ENCODE measurements around the gene MYO15A. TPM values are rescaled to one million over a fixed set of nuclear protein-coding genes. Genes with fewer than 3 reads are reported as not detected.
A peak's percentile ranks its signal among the peaks of the same experiment; 100 is the strongest.

Gene MYO15A
- total RNA-seq, 1 experiment from 2014 or later = 2.8 TPM

- ChIA-PET RAD21 (ENCODE audit: low non-redundant PET in 1 of 2, low total read pairs in 2 of 2, uncharacterized antibody in 2 of 2, unreplicated experiment in 2 of 2) (no interaction called here), POLR2A (no interaction called here), CTCF (no interaction called here)
- H3K4me2 ChIP-seq (ENCODE audit: low read length) = no peak overlapping the region
- H3K4me3 ChIP-seq (replicated peaks in 1 of 2; ENCODE audit: low read depth in 1 of 2, low read length in 2 of 2) = no peak overlapping the region
- H3K9ac ChIP-seq (ENCODE audit: low read length) = no peak overlapping the region
- H3K27me3 ChIP-seq (ENCODE audit: insufficient read depth, low read length) = no peaks in the 10 kb centered on the region
- peaks cover 21% of the 10 kb centered on the region for H3K79me2 ChIP-seq (ENCODE audit: insufficient read depth, low read length)
- no peak overlapping the region for H3K27ac ChIP-seq (ENCODE audit: low read depth, low read length)
- DNase-seq (ENCODE audit: low read depth, low spot score) = peak; percentile 27
- no peaks in the 10 kb centered on the region for H3K9me2 ChIP-seq (ENCODE audit: insufficient read depth)
- BruUV-seq (replicated peaks) = no TSS peak
- H3K9me3 ChIP-seq (ENCODE audit: control insufficient read depth in 1 of 2, insufficient read depth in 1 of 2, low read depth in 1 of 2, low read length in 2 of 2) = no peaks in the 10 kb centered on the region
- peak; percentile 86 for ATAC-seq
- intact Hi-C loops (cut with micrococcal nuclease) = no loop called here
- no peak overlapping the region for H2AFZ ChIP-seq (ENCODE audit: low read depth, low read length, poor library complexity, severe bottlenecking)
- H3K4me1 ChIP-seq (ENCODE audit: control insufficient read depth in 1 of 2, insufficient read depth in 2 of 2, low read length in 2 of 2) = peaks cover 1 to 9% of the 10 kb centered on the region in 2 experiments; a peak in 3 of 4 replicates
- H3K36me3 ChIP-seq (ENCODE audit: control insufficient read depth in 1 of 2, insufficient read depth in 2 of 2, low read length in 2 of 2) = peaks cover 17 to 24% of the 10 kb centered on the region in 2 experiments; a peak in 3 of 4 replicates
- no peaks in the 10 kb centered on the region for H4K20me1 ChIP-seq (ENCODE audit: insufficient read depth)
- TF ChIP-seq ELF1 (IDR thresholded peaks at IDR 0.05; ENCODE audit: borderline replicate concordance, low read depth) (no peak), POLR2AphosphoS5 (IDR thresholded peaks at IDR 0.05; ENCODE audit: low read depth, low read length) (no peak), CTCF (IDR thresholded peaks at IDR 0.05 in 2 of 3, conservative IDR thresholded peaks at IDR 0.05 in 1 of 3; ENCODE audit: borderline replicate concordance in 1 of 3, insufficient read depth in 1 of 3, low read depth in 2 of 3, low read length in 2 of 3) (peak in 2 of 3 experiments; percentile 64 to 65; a peak in 4 of 6 replicates)
These were observed 14.7 kb upstream of the MYO15A start for GRCh38 chr17:18093616-18094408.

GRCh38 chr17:18094409-18094807 lies 14.1 kb upstream of the MYO15A start:
- CTCF ChIA-PET = no interaction called here
- POLR2A ChIA-PET = no interaction called here
- TF ChIP-seq POLR2AphosphoS5 (IDR thresholded peaks at IDR 0.05; ENCODE audit: low read depth, low read length) = no peak
- no peak for TF ChIP-seq SRF (IDR thresholded peaks at IDR 0.05; ENCODE audit: low read depth)
- TF ChIP-seq FOSL1 (IDR thresholded peaks at IDR 0.05; ENCODE audit: low read depth) = no peak
- TF ChIP-seq POLR2A (IDR thresholded peaks at IDR 0.05; ENCODE audit: borderline replicate concordance, extremely low read depth, insufficient read depth, insufficient read length) = no peak
- TF ChIP-seq SP1 (IDR thresholded peaks at IDR 0.05; ENCODE audit: low read depth) = no peak
- no peak for TF ChIP-seq ATF3 (IDR thresholded peaks at IDR 0.05)
- TF ChIP-seq MAX (IDR thresholded peaks at IDR 0.05) = no peak
- no peak for TF ChIP-seq TCF7L2 (IDR thresholded peaks at IDR 0.05; ENCODE audit: borderline replicate concordance, extremely low read depth, insufficient read depth, insufficient read length)
- TF ChIP-seq EZH2 (IDR thresholded peaks at IDR 0.05) = no peak
- no peak for TF ChIP-seq ZBTB33 (IDR thresholded peaks at IDR 0.05; ENCODE audit: extremely low read depth, insufficient replicate concordance, low read length)
- no peak for TF ChIP-seq ZFX (IDR thresholded peaks at IDR 0.05)

More at GRCh38 chr17:18094409-18094807, 14.1 kb upstream of the MYO15A start:
- RAD21 ChIA-PET (ENCODE audit: low non-redundant PET in 1 of 2, low total read pairs in 2 of 2, uncharacterized antibody in 2 of 2, unreplicated experiment in 2 of 2) = no interaction called here
- no peak overlapping the region for H3K4me2 ChIP-seq (ENCODE audit: low read length)
- DNase-seq (ENCODE audit: low read depth, low spot score) (no peak), ATAC-seq (peak; percentile 10; the same call in 1 of the 2 replicates)
- no peaks in the 10 kb centered on the region for H3K9me3 ChIP-seq (ENCODE audit: control insufficient read depth in 1 of 2, insufficient read depth in 1 of 2, low read depth in 1 of 2, low read length in 2 of 2)
- H4K20me1 ChIP-seq (ENCODE audit: insufficient read depth) = no peaks in the 10 kb centered on the region
- no peak overlapping the region for H3K4me3 ChIP-seq (replicated peaks in 1 of 2; ENCODE audit: low read depth in 1 of 2, low read length in 2 of 2)
- no peak overlapping the region for H3K9ac ChIP-seq (ENCODE audit: low read length)
- intact Hi-C loops (cut with micrococcal nuclease) = no loop called here
- BruUV-seq (replicated peaks) = no TSS peak
- peaks cover 0 to 4% of the 10 kb centered on the region in 2 experiments; a peak in 2 of 4 replicates for H3K4me1 ChIP-seq (ENCODE audit: control insufficient read depth in 1 of 2, insufficient read depth in 2 of 2, low read length in 2 of 2)
- no peak overlapping the region for H2AFZ ChIP-seq (ENCODE audit: low read depth, low read length, poor library complexity, severe bottlenecking)
- no peak overlapping the region for H3K27ac ChIP-seq (ENCODE audit: low read depth, low read length)
- peaks cover 15% of the 10 kb centered on the region for H3K79me2 ChIP-seq (ENCODE audit: insufficient read depth, low read length)
- H3K9me2 ChIP-seq (ENCODE audit: insufficient read depth) = no peaks in the 10 kb centered on the region
- no peaks in the 10 kb centered on the region for H3K27me3 ChIP-seq (ENCODE audit: insufficient read depth, low read length)
- peaks cover 21 to 24% of the 10 kb centered on the region in 2 experiments; a peak in 3 of 4 replicates for H3K36me3 ChIP-seq (ENCODE audit: control insufficient read depth in 1 of 2, insufficient read depth in 2 of 2, low read length in 2 of 2)

All from HCT116 (cell line).